Stimulated activated CD4-positive, alpha-beta T cell treated with anti-CD3 and anti-CD28 coated beads, TNF-alpha, amount 100 ng/mL, for 1 hour (primary cell): Measurements from ENCODE around the gene DTX3.

Experiments
- DNase-seq, 3 donors: peaks; one replicate each; pipeline ENCODE4 v3.0.0-alpha.2; 2020; ENCODE audit warnings: low read depth in 3 of 3, low spot score in 1 of 3

DTX3 gene

GRCh38 chr12:57619434-57620244 is 15.0 kb downstream of the DTX3 start:
- no peak for DNase-seq

DNA sequence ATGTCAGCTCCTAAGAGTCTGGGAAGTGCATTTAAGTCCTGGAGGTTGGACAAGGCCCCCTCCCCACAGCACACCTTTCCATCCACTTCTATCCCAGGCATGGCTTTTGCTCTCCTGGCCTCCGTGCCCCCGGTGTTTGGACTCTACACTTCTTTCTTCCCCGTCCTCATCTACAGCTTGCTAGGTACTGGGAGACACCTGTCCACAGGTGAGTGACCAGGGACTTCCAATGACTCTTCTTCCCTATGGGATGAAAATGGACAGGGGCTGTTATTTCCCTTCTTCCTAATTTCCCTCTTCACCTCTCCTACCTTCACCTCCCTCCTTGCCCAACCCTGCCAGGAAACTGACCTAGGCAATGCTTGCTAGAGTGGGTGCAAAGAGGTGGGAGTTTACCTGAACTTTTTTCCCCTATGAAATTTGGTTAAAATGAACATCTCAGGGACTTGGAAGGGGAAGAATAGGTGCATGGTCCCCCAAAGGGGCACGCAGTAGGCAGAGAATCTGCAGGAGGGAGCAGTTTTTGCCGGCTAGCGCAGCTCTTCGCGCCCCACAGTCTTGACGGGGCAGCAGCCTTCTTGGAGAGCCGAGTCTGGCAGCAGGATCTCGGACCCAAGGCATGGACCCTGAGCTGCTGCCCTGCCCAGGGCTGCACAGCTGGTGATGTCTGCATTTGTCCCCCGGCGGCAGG is 15.8 kb downstream of the DTX3 start:
- no peak for DNase-seq

- no peak for DNase-seq
These were observed 16.4 kb downstream of the DTX3 start for GRCh38 chr12:57620936-57621496.

- DNase-seq: peak in 1 of 3 donors; percentile 51
These were observed 17.1 kb downstream of the DTX3 start for GRCh38 chr12:57621497-57622292.

DNA sequence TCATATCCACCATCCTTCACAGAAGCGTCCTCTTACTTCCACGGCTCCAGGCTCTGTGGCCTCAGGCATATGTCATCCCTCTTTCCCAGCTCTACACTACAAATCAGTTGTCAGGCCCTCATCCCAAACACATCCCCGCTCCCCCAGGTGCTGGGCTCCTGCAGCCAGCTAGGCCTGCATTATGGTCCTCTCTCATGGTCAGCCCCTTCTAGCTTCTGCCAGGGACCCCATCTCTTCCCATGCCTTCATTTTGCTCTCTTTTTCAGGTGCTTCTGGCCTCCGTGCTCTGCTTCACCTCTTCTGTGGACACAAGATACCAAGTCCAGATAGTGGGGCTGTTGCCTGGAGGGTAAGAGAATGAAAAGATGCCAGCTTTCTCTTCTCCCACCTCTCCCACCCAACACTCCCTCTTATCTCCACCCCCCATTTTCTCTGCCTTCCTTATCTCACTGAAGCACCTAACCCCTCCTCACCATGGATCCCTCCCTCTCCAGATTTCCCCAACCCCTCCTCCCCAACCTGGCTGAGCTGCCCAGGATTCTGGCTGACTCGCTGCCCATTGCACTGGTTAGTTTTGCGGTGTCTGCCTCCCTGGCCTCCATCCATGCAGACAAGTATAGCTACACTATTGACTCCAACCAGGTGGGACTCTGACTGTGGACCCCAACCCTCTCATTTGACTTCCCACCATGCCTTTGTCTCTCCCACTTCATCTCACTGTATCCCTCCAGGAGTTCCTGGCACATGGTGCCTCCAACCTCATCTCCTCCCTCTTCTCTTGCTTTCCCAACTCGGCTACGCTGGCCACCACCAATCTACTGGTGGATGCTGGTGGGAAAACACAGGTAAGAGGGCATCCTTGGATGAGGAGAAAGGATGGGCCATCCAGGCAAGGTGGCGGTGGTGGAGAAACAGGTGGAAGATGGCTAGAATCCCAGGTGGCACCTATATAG is 17.9 kb downstream of the DTX3 start:
- DNase-seq: no peak

- no peak for DNase-seq
These were observed 18.8 kb downstream of the DTX3 start for GRCh38 chr12:57623385-57623784.

DNA sequence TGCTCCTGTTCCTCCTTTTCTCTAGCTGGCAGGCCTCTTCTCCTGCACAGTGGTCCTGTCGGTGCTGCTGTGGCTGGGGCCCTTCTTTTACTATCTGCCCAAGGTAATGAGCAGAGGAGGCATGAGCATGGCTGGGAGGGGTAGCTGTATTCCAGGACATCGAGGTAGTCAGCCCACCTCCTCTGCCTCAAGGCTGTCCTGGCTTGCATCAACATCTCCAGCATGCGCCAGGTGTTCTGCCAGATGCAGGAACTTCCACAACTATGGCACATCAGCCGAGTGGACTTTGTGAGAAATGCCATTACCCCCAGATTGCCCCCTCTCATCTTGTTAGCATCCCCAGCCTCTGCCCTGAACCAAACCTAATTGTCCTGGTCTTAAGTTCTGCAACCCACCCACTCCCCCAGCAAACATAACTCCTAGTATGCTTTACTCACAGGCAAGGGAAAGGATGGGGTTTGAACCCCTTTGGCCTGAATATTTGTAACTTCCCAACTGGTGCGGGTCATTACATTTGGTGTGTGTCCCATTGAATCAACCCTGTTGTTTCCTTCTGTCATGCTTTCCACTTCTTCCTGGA is 19.3 kb downstream of the DTX3 start:
- DNase-seq: no peak

DNA sequence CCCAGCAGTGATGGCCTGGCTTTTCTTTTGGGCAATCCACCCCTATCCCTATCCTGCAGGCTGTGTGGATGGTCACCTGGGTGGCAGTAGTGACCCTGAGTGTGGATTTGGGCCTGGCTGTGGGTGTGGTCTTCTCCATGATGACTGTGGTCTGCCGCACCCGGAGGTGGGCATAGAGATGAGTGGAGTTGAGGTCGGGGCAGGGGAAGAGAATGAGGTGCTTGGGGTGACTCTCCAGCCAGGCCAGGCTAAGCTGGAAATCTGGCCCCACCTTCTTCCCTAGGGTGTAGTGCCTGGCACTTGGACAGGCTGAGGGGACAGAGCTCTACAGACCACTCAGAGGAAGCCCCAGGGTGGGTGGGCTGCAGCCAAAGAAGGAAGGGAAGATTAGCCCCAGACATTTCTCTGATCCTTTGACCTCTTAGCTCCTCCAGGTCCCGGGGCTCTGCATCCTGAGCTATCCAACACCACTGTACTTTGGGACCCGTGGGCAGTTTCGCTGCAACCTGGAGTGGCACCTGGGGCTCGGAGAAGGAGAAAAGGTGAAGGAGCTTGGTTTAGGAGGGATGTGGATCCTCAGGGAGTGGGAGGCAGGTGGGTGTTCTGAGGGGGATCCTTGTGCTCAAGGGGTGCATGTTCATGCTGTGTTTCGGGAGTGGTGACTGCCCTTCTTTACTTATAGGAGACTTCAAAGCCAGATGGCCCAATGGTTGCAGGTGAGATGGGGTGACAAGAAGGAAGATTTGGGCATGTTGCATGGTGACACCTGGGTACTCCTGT is 20.0 kb downstream of the DTX3 start:
- no peak for DNase-seq

DNA sequence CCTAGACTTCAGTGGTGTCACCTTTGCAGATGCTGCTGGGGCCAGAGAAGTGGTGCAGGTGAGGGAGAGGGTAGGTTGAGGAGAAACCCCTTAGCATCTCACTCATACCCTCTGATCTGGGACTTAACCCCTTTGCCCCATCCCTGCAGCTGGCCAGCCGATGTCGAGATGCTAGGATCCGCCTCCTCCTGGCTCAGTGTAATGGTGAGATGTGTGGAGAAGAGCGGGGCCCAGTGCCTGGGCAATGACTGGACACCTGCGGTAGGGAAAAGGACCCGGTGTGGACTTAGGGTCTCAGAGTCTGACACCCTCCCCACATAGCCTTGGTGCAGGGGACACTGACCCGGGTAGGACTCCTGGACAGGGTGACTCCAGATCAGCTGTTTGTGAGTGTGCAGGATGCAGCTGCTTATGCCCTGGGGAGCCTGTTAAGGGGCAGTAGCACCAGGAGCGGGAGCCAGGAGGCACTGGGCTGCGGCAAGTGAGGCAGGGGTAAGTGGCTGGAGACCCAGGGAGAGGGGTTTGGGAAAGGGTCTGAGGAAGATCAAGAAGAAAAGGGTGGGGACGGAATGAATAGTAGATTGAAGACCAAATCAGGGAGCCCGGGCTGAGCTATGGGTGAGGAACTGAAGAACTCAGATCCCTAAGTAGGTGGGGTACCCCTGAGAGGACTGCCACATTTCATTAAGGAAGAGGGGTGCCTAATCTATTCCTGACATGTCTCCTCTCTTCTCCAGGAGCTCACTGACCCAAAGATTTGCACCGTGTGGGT is 20.8 kb downstream of the DTX3 start:
- no peak for DNase-seq

DNA sequence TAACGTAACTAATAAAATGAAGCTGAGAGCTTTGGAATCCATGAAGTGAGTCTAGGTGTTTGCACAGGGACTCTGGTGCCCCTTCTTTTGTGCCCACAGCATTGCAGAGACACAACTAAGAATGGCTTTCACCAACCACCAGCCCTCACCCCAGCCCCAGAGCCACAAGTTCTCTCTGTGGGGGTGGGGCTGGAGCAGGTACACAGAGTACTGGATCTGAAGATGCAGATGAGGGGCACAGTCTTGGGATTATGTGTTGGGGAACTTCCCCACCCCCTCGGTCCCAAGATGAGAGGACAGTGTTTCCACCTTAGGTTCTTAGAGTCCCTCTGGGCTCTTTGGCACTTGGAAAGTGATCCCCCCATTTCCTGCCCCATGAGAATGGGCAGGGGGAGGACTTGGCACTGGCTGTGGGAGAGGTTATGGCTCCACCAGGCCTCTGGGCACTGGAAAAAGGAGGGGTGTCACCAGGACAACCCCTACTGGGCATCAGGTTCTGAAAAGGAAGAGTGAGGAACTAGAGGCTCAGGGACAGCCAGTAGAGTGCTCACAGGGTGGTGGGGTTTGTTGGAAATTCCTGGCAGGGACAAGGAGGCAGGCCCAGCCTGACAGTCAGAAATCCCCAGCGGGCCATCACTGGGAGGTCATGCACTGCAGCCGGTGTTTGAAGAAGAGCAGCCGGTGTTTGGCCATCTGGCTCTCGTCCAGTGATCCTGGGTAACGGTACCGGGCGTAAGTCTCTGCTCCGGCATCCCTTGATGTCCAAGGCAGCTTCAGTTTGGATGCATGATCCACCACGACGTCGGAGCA is 21.7 kb downstream of the DTX3 start:
- DNase-seq: no peak

- DNase-seq: no peak
These were observed 22.4 kb downstream of the DTX3 start for GRCh38 chr12:57626921-57627445.

- DNase-seq: no peak
These were observed 23.1 kb downstream of the DTX3 start for GRCh38 chr12:57627501-57628279.

GRCh38 chr12:57628280-57629191 is 23.9 kb downstream of the DTX3 start:
- DNase-seq: no peak

- no peak for DNase-seq
These were observed 25.4 kb downstream of the DTX3 start for GRCh38 chr12:57629897-57630471.

DNA sequence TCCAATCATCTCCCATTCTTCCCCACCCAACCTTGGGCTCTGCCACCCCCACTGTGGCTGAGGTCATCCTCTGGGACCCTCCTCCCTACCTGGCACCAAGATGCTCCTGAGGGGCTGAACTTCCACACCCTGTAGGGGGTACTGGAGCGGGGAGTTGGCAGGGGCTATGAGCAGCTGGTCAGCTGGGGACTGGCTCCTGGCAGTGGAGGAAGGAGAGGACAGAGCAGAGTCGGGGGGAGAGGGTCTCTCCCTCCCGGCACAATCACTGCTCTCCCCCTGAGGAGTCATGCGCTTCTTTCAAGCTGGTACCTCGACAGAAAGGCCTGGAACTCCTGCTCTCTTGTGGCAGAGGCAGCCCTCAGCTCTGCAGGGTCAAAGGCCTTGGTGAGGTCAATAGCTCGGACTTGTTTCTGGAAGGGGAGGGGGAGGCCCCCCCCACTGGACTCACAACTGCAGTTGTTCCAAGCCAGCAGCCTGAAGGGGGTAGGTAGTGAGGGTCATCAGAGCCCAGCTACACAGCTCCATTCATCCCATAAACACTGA is 26.3 kb downstream of the DTX3 start:
- no peak for DNase-seq
